HepG2 (cell line): ENCODE results near the gene PKD2L1. TPM values are rescaled to one million over a fixed set of nuclear protein-coding genes. Genes with fewer than 3 reads are reported as not detected.
A peak's percentile ranks its signal among the peaks of the same experiment; 100 is the strongest.

Experiments
- ARID4A ChIP-seq: sonication (generic); formaldehyde crosslinking; IDR thresholded peaks from 2 replicates; pipeline ENCODE4 v1.5.0; 2020; ENCODE audit warnings: mild to moderate bottlenecking, missing genetic modification reagents, borderline replicate concordance
- GFI1 ChIP-seq: sonication (generic); formaldehyde crosslinking; IDR thresholded peaks from 2 replicates; pipeline ENCODE4 v1.5.0; 2020; ENCODE audit warnings: missing genetic modification reagents, mild to moderate bottlenecking, borderline replicate concordance
- NFIC ChIP-seq: IDR thresholded peaks from 2 replicates; pipeline ENCODE4 v1.6.1; 2012; ENCODE audit warnings: mild to moderate bottlenecking, low read length, inconsistent platforms
- NONO ChIP-seq, 2 experiments: fragments of 450-650 bp in 1 of 2; sonication (generic) in 1 of 2; formaldehyde crosslinking in 1 of 2; IDR thresholded peaks in 1 of 2; conservative IDR thresholded peaks in 1 of 2; 2 replicates each; pipeline versions ENCODE4 v1.6.1 to v1.8.0; 2017 to 2022; ENCODE audit warnings: mild to moderate bottlenecking in 1 of 2, missing genetic modification reagents in 1 of 2, moderate library complexity in 1 of 2
- RARA ChIP-seq: IDR thresholded peaks from 2 replicates; pipeline ENCODE4 v1.6.1; 2016; ENCODE audit warnings: missing genetic modification reagents, missing compliant biosample characterization
- SALL2 ChIP-seq: sonication (generic); formaldehyde crosslinking; IDR thresholded peaks from 2 replicates; pipeline ENCODE4 v1.8.1; 2023; ENCODE audit warnings: mild to moderate bottlenecking, missing genetic modification reagents, inconsistent platforms
- SPEN ChIP-seq: sonication (generic); formaldehyde crosslinking; IDR thresholded peaks from 2 replicates; pipeline ENCODE4 v1.5.1; 2020; ENCODE audit warnings: low read depth, mild to moderate bottlenecking, missing genetic modification reagents
- STAT6 ChIP-seq: sonication (generic); formaldehyde crosslinking; IDR thresholded peaks from 2 replicates; pipeline ENCODE4 v1.4.0; 2020; ENCODE audit warnings: missing genetic modification reagents, mild to moderate bottlenecking, borderline replicate concordance
- TRIM22 ChIP-seq: fragments of 450-650 bp; IDR thresholded peaks from 2 replicates; pipeline ENCODE4 v1.6.1; 2017
- ZNF12 ChIP-seq: sonication (generic); formaldehyde crosslinking; IDR thresholded peaks from 2 replicates; pipeline ENCODE4 v1.5.0; 2020; ENCODE audit warnings: missing genetic modification reagents
- ZNF607 ChIP-seq: sonication (generic); formaldehyde crosslinking; IDR thresholded peaks from 2 replicates; pipeline ENCODE4 v1.5.1; 2020; ENCODE audit warnings: missing genetic modification reagents, mild to moderate bottlenecking, borderline replicate concordance
- polyA plus RNA-seq, 8 experiments: library from polyadenylated mRNA; depleted of rRNA in 3 of 8; stranded (reverse) in 7 of 8; unstranded in 1 of 8; fragments of >200 nt; fragmentation: Illumina TruSeq in 4 of 8; extraction: Trizol in 4 of 8; gene quantifications; 2 replicates each; pipeline versions ENCODE4 v1.2.1 to v1.2.3, GENCODE V29; 2011 to 2016; ENCODE audit warnings: low read depth in 4 of 8, missing spikeins in 1 of 8, mixed read lengths in 1 of 8; ENCODE audit not compliant: insufficient read depth in 1 of 8
- total RNA-seq, 5 experiments: library from RNA; depleted of rRNA; stranded (reverse); fragments of >200 nt; fragmentation: Illumina TruSeq; extraction: Trizol; gene quantifications; 2 replicates each; pipeline ENCODE4 v1.2.3, GENCODE V29; 2016; ENCODE audit warnings: low read depth in 1 of 5
- TF ChIP-seq, protein P1 (sequence below): sonication (generic); formaldehyde crosslinking; IDR thresholded peaks from 2 replicates; pipeline ENCODE4 v1.8.1; 2023; ENCODE audit warnings: mild to moderate bottlenecking, missing genetic modification reagents
- TF ChIP-seq, protein P2 (sequence below): sonication (generic); formaldehyde crosslinking; IDR thresholded peaks from 2 replicates; pipeline ENCODE4 v1.8.0; 2022; ENCODE audit warnings: missing genetic modification reagents, mild to moderate bottlenecking, inconsistent platforms, borderline replicate concordance

The PKD2L1 gene
- total and polyA plus RNA-seq, 2 of the 13 experiments (the other 11 are each of a cell fraction or from before 2014, with no cell fraction given): 0.07 to 0.15 TPM

- peak; percentile 93 for TF ChIP-seq ARID4A (CRISPR knock-in tag)
- TF ChIP-seq, protein P1, sequence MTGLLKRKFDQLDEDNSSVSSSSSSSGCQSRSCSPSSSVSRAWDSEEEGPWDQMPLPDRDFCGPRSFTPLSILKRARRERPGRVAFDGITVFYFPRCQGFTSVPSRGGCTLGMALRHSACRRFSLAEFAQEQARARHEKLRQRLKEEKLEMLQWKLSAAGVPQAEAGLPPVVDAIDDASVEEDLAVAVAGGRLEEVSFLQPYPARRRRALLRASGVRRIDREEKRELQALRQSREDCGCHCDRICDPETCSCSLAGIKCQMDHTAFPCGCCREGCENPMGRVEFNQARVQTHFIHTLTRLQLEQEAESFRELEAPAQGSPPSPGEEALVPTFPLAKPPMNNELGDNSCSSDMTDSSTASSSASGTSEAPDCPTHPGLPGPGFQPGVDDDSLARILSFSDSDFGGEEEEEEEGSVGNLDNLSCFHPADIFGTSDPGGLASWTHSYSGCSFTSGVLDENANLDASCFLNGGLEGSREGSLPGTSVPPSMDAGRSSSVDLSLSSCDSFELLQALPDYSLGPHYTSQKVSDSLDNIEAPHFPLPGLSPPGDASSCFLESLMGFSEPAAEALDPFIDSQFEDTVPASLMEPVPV (CRISPR knock-in tag): 0 out of 2 replicates have a peak, but pooled peaks have one; percentile 17
- TF ChIP-seq RARA (CRISPR knock-in tag): peak; percentile 6; the same call in 1 of the 2 replicates
- peak; percentile 75 for TF ChIP-seq SALL2 (CRISPR knock-in tag)
- TF ChIP-seq NONO (IDR thresholded peaks at IDR 0.05): no peak
- TF ChIP-seq NONO (CRISPR knock-in tag; conservative IDR thresholded peaks at IDR 0.05): peak; percentile 85; the same call in 1 of the 2 replicates
- peak; percentile 71; the same call in 1 of the 2 replicates for TF ChIP-seq GFI1
- TF ChIP-seq, protein P2, sequence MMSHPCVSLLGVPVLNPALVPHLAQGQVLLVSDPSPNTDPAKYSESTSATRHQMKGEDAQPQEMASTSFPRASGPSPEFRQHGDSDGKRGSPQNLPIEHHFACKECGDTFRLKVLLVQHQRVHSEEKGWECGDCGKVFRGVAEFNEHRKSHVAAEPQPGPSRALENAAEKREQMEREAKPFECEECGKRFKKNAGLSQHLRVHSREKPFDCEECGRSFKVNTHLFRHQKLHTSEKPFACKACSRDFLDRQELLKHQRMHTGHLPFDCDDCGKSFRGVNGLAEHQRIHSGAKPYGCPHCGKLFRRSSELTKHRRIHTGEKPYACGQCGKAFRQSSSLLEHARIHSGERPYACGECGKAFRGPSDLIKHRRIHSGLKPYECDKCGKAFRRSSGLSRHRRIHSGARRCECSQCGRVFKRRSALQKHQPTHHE (CRISPR knock-in tag): peak; percentile 43; the same call in 1 of the 2 replicates
- TF ChIP-seq ZNF12: 0 out of 2 replicates have a peak, but pooled peaks have one; percentile 24
- peak; percentile 52; the same call in 1 of the 2 replicates for TF ChIP-seq NFIC
- TF ChIP-seq TRIM22: no peak
- TF ChIP-seq STAT6 (CRISPR knock-in tag): no peak; the same call in 1 of the 2 replicates
- TF ChIP-seq ZNF607 (CRISPR knock-in tag): peak; percentile 75; the same call in 1 of the 2 replicates
- peak; percentile 86 for TF ChIP-seq SPEN (CRISPR knock-in tag)
Observed at GRCh38 chr10:100267239-100268104, 62.6 kb downstream of the PKD2L1 start, which contains the start of gene CWF19L1 (continued).
